Measurements from ENCODE around the gene ALK.

ALK gene

GRCh38 chr2:29269765-29270109 lies 651.6 kb downstream of the ALK start:
- TF ChIP-seq TAF1 (IDR thresholded peaks at IDR 0.05; ENCODE audit: borderline replicate concordance, insufficient read depth, low read length), result no peak
- no peak for TF ChIP-seq POLR2AphosphoS5 (IDR thresholded peaks at IDR 0.05; ENCODE audit: low read depth, low read length)
- TF ChIP-seq REST (IDR thresholded peaks at IDR 0.05; ENCODE audit: insufficient read depth in 1 of 2, low read depth in 2 of 2, low read length in 2 of 2), result no peak
- TF ChIP-seq SIN3A (IDR thresholded peaks at IDR 0.05; ENCODE audit: borderline replicate concordance, insufficient read depth, low read length), result no peak
- TF ChIP-seq FOXP2 (optimal IDR thresholded peaks at IDR 0.05; ENCODE audit: borderline replicate concordance, extremely low read depth, extremely low read length, insufficient read depth), result no peak

- TF ChIP-seq FOXP2 (optimal IDR thresholded peaks at IDR 0.05; ENCODE audit: borderline replicate concordance, extremely low read depth, extremely low read length, insufficient read depth), result no peak
- TF ChIP-seq POLR2AphosphoS5 (IDR thresholded peaks at IDR 0.05; ENCODE audit: low read depth, low read length), result no peak
- TF ChIP-seq SIN3A (IDR thresholded peaks at IDR 0.05; ENCODE audit: borderline replicate concordance, insufficient read depth, low read length), result no peak
Observed at GRCh38 chr2:29269095-29269764, 652.2 kb downstream of the ALK start.

- TF ChIP-seq TAF1 (IDR thresholded peaks at IDR 0.05; ENCODE audit: borderline replicate concordance, insufficient read depth, low read length), result no peak
- no peak for TF ChIP-seq POLR2AphosphoS5 (IDR thresholded peaks at IDR 0.05; ENCODE audit: low read depth, low read length)
- TF ChIP-seq FOXP2 (optimal IDR thresholded peaks at IDR 0.05; ENCODE audit: borderline replicate concordance, extremely low read depth, extremely low read length, insufficient read depth), result no peak
- TF ChIP-seq REST (IDR thresholded peaks at IDR 0.05; ENCODE audit: insufficient read depth in 1 of 2, low read depth in 2 of 2, low read length in 2 of 2), result no peak
- no peak for TF ChIP-seq SIN3A (IDR thresholded peaks at IDR 0.05; ENCODE audit: borderline replicate concordance, insufficient read depth, low read length)
Observed at GRCh38 chr2:29267720-29268119, 653.7 kb downstream of the ALK start.

GRCh38 chr2:29263886-29264285 lies 657.5 kb downstream of the ALK start:
- no peak for TF ChIP-seq POLR2AphosphoS5 (IDR thresholded peaks at IDR 0.05; ENCODE audit: low read depth, low read length)
- TF ChIP-seq REST (IDR thresholded peaks at IDR 0.05; ENCODE audit: insufficient read depth in 1 of 2, low read depth in 2 of 2, low read length in 2 of 2), result no peak
- no peak for TF ChIP-seq TAF1 (IDR thresholded peaks at IDR 0.05; ENCODE audit: borderline replicate concordance, insufficient read depth, low read length)
- TF ChIP-seq SIN3A (IDR thresholded peaks at IDR 0.05; ENCODE audit: borderline replicate concordance, insufficient read depth, low read length), result no peak
- no peak for TF ChIP-seq FOXP2 (optimal IDR thresholded peaks at IDR 0.05; ENCODE audit: borderline replicate concordance, extremely low read depth, extremely low read length, insufficient read depth)

GRCh38 chr2:29262681-29263260 lies 658.6 kb downstream of the ALK start:
- TF ChIP-seq TAF1 (IDR thresholded peaks at IDR 0.05; ENCODE audit: borderline replicate concordance, insufficient read depth, low read length), result no peak
- TF ChIP-seq SIN3A (IDR thresholded peaks at IDR 0.05; ENCODE audit: borderline replicate concordance, insufficient read depth, low read length), result no peak
- TF ChIP-seq FOXP2 (optimal IDR thresholded peaks at IDR 0.05; ENCODE audit: borderline replicate concordance, extremely low read depth, extremely low read length, insufficient read depth), result no peak
- no peak for TF ChIP-seq POLR2AphosphoS5 (IDR thresholded peaks at IDR 0.05; ENCODE audit: low read depth, low read length)
- TF ChIP-seq REST (IDR thresholded peaks at IDR 0.05; ENCODE audit: insufficient read depth in 1 of 2, low read depth in 2 of 2, low read length in 2 of 2), result no peak
